Activated CD4-positive, alpha-beta T cell treated with anti-CD3 and anti-CD28 coated beads for 1 hour (primary cell): ENCODE measurements around the gene ATP2B2.

Source experiments
- DNase-seq: peaks from one replicate; pipeline ENCODE4 v3.0.0-alpha.2; 2020

Gene ATP2B2

GRCh38 chr3:10510086-10510742 is 4.8 kb upstream of the ATP2B2 start:
- DNase-seq, result no peak

DNA sequence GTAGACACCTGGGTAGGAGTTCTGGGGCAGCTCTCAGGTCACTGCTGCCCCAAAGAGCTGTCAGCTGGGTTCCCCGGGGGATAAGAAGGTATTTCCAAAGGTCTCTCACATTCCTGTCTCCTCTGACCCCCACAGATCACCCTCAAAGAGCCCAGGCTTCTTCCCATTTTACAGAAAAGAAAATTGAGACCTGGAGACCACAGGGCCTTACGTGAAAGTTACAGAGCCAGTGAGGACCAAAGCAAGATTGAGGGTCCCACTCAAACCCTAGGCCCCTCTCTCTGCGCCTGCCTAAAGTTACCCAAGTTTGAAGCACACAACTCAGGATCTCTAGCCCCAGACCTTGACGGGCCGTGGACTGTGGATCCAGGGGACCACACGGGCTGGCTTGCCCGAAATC is 3.9 kb upstream of the ATP2B2 start:
- no peak for DNase-seq

- no peak for DNase-seq
Measured at GRCh38 chr3:10508619-10509260, 3.4 kb upstream of the ATP2B2 start.

DNA sequence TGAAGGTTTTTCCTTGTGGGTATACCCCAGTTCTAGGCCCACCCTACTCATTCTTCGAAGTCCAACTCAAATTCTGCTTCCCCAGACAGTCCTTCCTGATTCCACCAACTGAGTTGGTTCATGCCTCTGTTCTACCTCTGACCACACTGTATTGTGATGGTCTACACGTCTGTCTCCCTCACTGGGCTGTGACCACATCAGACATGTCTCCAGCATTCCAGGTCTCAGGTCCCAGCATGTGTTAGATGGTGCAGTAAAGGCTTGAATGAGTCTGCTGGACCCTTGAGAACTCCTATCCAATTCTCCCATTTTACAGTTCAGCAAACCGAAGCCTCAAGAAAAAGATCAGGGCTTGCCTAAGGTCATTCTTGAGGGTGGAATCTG is 2.8 kb upstream of the ATP2B2 start:
- DNase-seq, result no peak

DNA sequence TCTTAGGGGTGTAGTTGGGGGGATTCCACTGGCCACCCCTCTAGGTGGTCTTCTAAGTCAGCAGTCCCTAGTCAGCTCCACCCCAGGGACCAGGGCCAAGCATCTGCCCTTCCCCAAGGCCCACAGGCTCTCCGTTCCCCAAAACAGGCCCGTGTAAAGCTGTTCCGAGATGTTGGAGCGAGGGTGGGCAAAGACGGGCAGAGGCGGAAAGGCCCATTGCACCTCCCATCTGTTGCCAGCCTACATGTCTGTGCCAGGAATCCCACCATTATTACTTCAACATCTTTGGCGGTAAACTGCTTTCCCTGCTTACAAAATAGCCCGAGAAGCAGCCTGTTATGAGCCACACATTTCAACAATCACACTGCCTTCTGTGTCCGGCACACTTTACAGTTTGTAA is 1.9 kb upstream of the ATP2B2 start:
- no peak for DNase-seq

DNA sequence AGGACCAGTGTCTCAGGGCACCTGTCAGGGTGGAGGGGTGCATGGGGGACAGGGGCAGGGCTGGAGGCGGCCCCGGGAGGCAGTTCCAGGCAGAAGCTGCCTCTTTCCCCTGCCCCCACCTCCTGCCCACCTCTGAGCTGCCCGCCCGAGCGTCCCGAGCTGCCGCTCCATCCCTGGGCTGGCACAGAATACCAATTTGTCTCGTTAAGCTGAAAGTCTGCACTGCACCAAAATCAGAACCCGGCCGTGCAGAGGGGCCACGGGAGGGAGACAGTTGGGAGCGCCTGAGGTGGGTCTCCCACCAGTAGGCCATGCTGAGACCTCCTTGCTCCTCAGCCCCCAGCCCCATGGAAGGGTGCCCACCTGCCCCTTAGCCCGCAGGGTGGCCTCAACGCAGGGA is 1.3 kb upstream of the ATP2B2 start:
- no peak for DNase-seq

- no peak for DNase-seq
Measured at GRCh38 chr3:10505791-10506585, 602 bp upstream of the ATP2B2 start.

- DNase-seq, result no peak
Measured at GRCh38 chr3:10504171-10505049, 976 bp downstream of the ATP2B2 start.

GRCh38 chr3:10503217-10503796 is 2.1 kb downstream of the ATP2B2 start:
- DNase-seq, result no peak

DNA sequence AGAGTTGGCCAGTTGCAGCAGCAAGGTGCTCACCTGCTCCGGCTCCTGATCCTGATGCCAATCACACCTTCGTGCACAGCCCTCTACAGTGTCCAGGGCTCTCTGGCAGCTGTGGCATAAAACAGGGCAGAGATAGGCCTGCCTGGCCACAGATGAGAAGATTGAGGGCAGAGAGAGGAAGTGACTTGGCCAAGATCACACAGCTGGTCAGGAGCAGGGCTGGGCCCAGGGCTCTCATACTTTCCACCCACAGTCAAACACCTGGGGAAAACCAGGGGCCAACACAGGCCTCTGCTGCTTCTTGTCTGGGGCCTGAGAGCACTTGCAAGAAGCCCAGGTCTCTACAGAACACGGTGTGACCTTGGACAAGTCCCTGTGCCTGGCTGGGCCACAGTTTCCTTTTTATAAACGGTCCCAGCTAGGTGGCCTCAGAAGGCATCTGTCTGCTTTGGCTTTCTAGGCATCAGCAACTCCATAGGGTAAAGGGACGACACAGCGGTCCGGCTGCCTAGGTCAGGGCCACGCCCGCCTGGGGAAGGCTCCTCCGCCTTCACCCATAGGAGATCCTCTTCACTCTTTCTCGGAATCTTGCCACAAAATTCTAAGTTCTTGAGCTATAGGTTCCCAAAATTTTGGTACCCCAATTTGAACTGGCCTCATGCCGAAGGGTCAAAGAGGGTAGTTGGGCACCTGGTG is 3.1 kb downstream of the ATP2B2 start:
- no peak for DNase-seq

- no peak for DNase-seq
Measured at GRCh38 chr3:10501664-10502052, 3.7 kb downstream of the ATP2B2 start.

GRCh38 chr3:10500717-10501663 is 4.4 kb downstream of the ATP2B2 start:
- no peak for DNase-seq

DNA sequence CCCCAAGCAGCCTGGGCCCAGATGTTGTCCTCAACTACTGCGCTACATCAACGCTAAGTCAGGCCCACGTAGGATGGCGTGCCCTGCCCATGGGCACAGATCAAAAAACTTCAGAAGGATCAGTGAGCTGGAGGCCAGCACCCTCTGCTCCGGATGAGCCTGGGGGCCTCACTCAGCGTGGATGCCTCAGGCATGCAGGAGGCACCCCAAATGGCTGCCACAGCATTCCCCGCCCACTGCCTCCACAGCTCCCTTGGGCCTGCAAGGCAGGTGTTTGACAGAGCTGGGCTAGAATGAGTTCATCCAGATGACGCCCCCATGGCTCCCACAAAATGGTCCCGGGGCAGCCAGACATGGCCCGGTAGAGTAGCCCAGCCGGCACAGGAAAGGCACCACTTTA is 7.1 kb downstream of the ATP2B2 start:
- DNase-seq, result no peak

DNA sequence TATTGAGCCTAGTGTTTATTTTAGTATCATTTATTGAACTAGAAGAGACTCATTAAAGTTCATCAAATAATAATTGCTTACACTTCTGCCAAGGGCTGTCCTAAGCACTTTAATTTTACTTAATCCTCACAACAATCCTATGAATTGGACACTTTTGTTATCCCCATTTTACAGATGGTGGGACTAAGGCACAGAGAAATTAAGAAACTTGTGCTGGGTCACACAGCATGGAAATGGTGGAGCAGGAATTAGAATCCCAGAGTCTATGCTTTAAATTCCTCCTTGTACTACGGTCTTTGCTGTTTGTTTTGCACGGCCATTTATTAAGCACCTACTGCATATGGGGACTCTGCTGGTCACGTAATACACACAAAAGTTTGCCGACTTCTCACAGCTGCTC is 7.9 kb downstream of the ATP2B2 start:
- no peak for DNase-seq

DNA sequence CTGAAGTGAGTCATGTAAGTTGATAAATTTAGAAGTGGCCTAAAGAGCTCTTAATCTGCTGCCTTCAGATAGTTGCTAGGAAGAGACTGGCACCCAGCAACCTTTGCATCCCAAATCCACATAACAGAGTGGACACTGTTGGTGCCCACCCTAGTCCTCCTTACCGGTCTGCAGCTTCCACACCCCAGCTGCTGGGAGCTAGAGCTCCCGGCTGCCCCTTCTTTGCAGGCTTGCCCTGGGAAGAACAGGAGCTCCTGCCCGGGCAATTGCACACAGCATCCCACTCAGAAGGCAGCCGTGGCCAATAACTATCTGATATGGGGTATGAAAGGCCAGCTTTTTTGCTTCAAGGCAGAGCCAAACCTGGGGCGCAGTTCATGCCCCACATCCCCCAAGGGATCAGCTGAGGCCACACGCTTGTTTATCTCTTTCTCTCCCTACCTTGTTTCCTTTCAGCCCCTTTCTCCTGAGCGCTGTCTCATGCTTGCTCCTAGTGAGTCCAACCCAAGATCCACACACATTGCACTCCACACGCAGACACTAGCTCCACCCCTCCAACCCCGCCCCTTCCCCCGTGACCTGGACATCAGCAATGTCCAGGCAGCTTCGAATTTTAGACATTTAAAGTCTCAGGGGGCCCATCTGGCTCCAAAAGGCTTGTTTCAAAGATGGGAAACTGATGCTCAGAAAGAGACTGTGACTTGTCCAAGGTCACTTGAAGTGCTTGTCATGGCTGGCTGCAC is 9.1 kb downstream of the ATP2B2 start:
- no peak for DNase-seq

- DNase-seq, result no peak
Measured at GRCh38 chr3:10495614-10496013, 9.8 kb downstream of the ATP2B2 start.

- no peak for DNase-seq
Measured at GRCh38 chr3:10495003-10495402, 10.4 kb downstream of the ATP2B2 start.

DNA sequence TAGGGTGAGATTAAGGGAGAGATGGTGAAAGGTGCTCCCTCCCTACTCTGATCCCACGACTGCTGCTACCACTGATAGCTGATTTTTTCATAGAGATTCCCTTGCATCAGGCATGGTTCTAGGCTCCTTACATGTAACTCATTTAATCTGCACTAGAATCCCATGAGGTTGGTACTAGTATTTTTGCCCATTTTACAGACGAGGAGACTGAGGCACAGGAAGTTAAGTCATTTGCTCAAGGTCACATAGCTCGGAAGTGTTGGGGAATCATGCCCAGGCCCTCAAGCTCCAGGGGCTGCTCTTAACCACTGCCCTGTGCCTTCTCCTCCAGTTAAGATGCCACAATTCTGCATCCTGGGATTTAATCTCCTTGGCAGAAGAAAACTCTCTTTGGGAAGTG is 11.2 kb downstream of the ATP2B2 start:
- no peak for DNase-seq

GRCh38 chr3:10493202-10493589 is 12.2 kb downstream of the ATP2B2 start:
- no peak for DNase-seq
